Measurements from ENCODE around the gene JAM3. TPM values are rescaled to one million over a fixed set of nuclear protein-coding genes. Genes with fewer than 3 reads are reported as not detected.
A peak's percentile ranks its signal among the peaks of the same experiment; 100 is the strongest.

The JAM3 gene
- total RNA-seq, 2 donors from 2014 or later, result 9.6 to 13.2 TPM

- no peak for ATAC-seq
- intact Hi-C loops (cut with DNase I), result no loop called here
Observed at GRCh38 chr11:134065381-134065780, 3.5 kb upstream of the JAM3 start.

GRCh38 chr11:134066943-134067885 lies 1.7 kb upstream of the JAM3 start:
- intact Hi-C loops (cut with DNase I), result no loop called here
- WGBS, 2 donors, result 38 to 43% methylated on average over 12 of the region's 12 CpGs
- TF ChIP-seq POLR2A (IDR thresholded peaks at IDR 0.05) (no peak), CTCF (IDR thresholded peaks at IDR 0.05) (no peak)
- Histone ChIP-seq H3K27ac (no peak overlapping the region), H3K27me3 (no peaks in the 10 kb centered on the region), H3K36me3 (replicated peaks in 1 of 2; ENCODE audit: insufficient read depth in 1 of 2, low read depth in 2 of 2) (no peaks in the 10 kb centered on the region), H3K4me1 (peaks cover 9% of the 10 kb centered on the region), H3K4me3 (no peak overlapping the region), H3K9me3 (no peaks in the 10 kb centered on the region)
- no peak for ATAC-seq
- DNase-seq, result no peak

More at GRCh38 chr11:134065381-134065780, 3.5 kb upstream of the JAM3 start:
- TF ChIP-seq POLR2A (IDR thresholded peaks at IDR 0.05), result no peak
- H3K4me1 ChIP-seq, result peaks cover 9% of the 10 kb centered on the region
- no peaks in the 10 kb centered on the region for H3K36me3 ChIP-seq (replicated peaks in 1 of 2; ENCODE audit: insufficient read depth in 1 of 2, low read depth in 2 of 2)
- 78 to 88% methylated on average over 3 of the region's 3 CpGs for WGBS, 2 donors
- no peak for DNase-seq
- no peak overlapping the region for H3K4me3 ChIP-seq
- H3K27me3 ChIP-seq, result no peaks in the 10 kb centered on the region
- no peak overlapping the region for H3K27ac ChIP-seq
- H3K9me3 ChIP-seq, result no peaks in the 10 kb centered on the region

- ATAC-seq, result peak; percentile 34
- Histone ChIP-seq H3K4me3 (peak overlapping the region; percentile 7 to 23), H3K27me3 (no peaks in the 10 kb centered on the region), H3K27ac (peak overlapping the region in 3 of 4 donors; percentile 24 to 41 (median 29)), H3K4me1 (peaks cover 9% of the 10 kb centered on the region), H3K9me3 (no peaks in the 10 kb centered on the region), H3K36me3 (replicated peaks in 1 of 2; ENCODE audit: insufficient read depth in 1 of 2, low read depth in 2 of 2) (no peaks in the 10 kb centered on the region)
- no peak for DNase-seq
- TF ChIP-seq POLR2A (IDR thresholded peaks at IDR 0.05) (no peak), CTCF (IDR thresholded peaks at IDR 0.05) (no peak)
- 17 to 42% methylated on average over 16 to 41 of the region's 41 CpGs for WGBS, 2 donors
- intact Hi-C loops (cut with DNase I), result no loop called here
Observed at GRCh38 chr11:134069426-134070341, 812 bp downstream of the JAM3 start.

- Histone ChIP-seq H3K4me3 (no peak overlapping the region), H3K36me3 (replicated peaks in 1 of 2; ENCODE audit: insufficient read depth in 1 of 2, low read depth in 2 of 2) (no peaks in the 10 kb centered on the region), H3K27ac (no peak overlapping the region), H3K9me3 (no peaks in the 10 kb centered on the region), H3K27me3 (no peaks in the 10 kb centered on the region), H3K4me1 (peaks cover 9% of the 10 kb centered on the region)
- DNase-seq, result no peak
- WGBS, 2 donors, result 50 to 56% methylated on average over 6 of the region's 6 CpGs
- ATAC-seq, result no peak
- intact Hi-C loops (cut with DNase I), result no loop called here
- TF ChIP-seq POLR2A (IDR thresholded peaks at IDR 0.05) (no peak), CTCF (IDR thresholded peaks at IDR 0.05) (no peak)
Observed at GRCh38 chr11:134070342-134070845, 1.5 kb downstream of the JAM3 start.

- DNase-seq (no peak), ATAC-seq (no peak)
- Histone ChIP-seq H3K4me1 (peaks cover 9% of the 10 kb centered on the region), H3K9me3 (no peaks in the 10 kb centered on the region), H3K4me3 (no peak overlapping the region), H3K36me3 (replicated peaks in 1 of 2; ENCODE audit: insufficient read depth in 1 of 2, low read depth in 2 of 2) (no peaks in the 10 kb centered on the region), H3K27ac (no peak overlapping the region), H3K27me3 (no peaks in the 10 kb centered on the region)
- 55 to 64% methylated on average over 3 of the region's 3 CpGs for WGBS, 2 donors
- no peak for TF ChIP-seq CTCF (IDR thresholded peaks at IDR 0.05)
- TF ChIP-seq POLR2A (IDR thresholded peaks at IDR 0.05), result no peak
- intact Hi-C loops (cut with DNase I), result no loop called here
Observed at GRCh38 chr11:134071306-134071705, 2.4 kb downstream of the JAM3 start.
